ENCODE data around the gene PCDHA6.
"Not testable (repeated sequence)": the region's sequence is repeated elsewhere in the genome, so short reads cannot be mapped to it uniquely, and the experiment has no call there.

The PCDHA6 gene

GRCh38 chr5:140822969-140823368 lies 4.8 kb upstream of the PCDHA6 start:
- not testable (repeated sequence) for DNase-seq

GRCh38 chr5:140823475-140823874 lies 4.3 kb upstream of the PCDHA6 start:
- no peak for DNase-seq

- DNase-seq = no peak
Measured at GRCh38 chr5:140828362-140828737, 590 bp downstream of the PCDHA6 start.

DNA sequence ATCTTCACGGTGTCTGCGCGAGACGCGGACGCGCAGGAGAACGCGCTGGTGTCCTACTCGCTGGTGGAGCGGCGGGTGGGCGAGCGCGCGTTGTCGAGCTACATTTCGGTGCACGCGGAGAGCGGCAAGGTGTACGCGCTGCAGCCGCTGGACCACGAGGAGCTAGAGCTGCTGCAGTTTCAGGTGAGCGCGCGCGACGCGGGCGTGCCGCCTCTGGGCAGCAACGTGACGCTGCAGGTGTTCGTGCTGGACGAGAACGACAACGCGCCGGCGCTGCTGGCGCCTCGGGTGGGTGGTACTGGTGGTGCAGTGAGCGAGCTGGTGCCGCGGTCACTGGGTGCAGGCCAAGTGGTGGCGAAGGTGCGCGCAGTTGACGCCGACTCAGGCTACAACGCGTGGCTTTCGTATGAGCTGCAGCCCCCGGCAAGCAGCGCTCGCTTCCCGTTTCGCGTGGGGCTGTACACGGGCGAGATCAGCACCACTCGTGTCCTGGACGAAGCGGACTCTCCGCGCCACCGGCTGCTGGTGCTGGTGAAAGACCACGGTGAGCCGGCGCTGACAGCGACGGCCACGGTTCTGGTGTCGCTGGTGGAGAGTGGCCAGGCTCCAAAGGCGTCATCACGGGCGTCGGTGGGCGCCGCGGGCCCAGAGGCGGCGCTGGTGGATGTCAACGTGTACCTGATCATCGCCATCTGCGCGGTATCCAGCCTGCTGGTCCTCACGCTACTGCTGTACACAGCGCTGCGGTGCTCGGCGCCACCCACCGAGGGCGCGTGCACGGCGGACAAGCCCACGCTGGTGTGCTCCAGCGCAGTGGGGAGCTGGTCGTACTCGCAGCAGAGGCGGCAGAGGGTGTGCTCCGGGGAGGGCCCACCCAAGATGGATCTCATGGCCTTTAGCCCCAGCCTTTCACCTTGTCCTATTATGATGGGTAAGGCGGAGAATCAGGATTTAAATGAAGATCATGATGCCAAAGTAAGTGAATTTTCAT lies 2.0 kb downstream of the PCDHA6 start:
- not testable (repeated sequence) for DNase-seq

DNA sequence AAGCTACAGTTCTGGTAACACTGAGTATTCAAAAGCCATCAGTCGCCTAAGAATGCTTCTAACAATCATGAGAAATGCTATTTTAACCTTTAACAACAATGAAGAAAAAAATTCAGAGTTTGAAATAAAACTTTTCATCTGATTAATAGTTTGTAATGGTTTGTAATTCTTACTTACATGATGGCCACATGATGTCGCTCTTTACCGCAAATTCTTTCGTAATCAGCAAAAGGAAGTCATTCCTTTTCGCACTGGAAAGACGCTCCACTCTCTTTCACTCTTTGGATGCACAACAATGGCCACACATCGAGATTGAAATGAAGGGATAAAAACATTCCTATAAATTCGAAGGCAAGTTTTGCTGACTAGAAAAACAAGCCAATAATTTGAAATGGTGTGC lies 6.2 kb downstream of the PCDHA6 start, which contains the start of gene PCDHA7:
PCDHA7 (plus strand) TSS at position 277 of the 400 bp plus-strand sequence; CDS start at position 392, 115 bp downstream.
- no peak for DNase-seq

GRCh38 chr5:140834439-140835008 lies 6.8 kb downstream of the PCDHA6 start:
- DNase-seq = not testable (repeated sequence)

GRCh38 chr5:140835622-140836510 lies 8.1 kb downstream of the PCDHA6 start:
- DNase-seq = no peak

GRCh38 chr5:140840978-140841962 lies 13.5 kb downstream of the PCDHA6 start, which contains the start of gene PCDHA8:
Gene PCDHA8 (plus strand): TSS chr5:140841187. CDS start chr5:140841322, 135 bp downstream.
- DNase-seq = no peak

GRCh38 chr5:140842798-140843733 lies 15.3 kb downstream of the PCDHA6 start:
- DNase-seq = no peak

DNA sequence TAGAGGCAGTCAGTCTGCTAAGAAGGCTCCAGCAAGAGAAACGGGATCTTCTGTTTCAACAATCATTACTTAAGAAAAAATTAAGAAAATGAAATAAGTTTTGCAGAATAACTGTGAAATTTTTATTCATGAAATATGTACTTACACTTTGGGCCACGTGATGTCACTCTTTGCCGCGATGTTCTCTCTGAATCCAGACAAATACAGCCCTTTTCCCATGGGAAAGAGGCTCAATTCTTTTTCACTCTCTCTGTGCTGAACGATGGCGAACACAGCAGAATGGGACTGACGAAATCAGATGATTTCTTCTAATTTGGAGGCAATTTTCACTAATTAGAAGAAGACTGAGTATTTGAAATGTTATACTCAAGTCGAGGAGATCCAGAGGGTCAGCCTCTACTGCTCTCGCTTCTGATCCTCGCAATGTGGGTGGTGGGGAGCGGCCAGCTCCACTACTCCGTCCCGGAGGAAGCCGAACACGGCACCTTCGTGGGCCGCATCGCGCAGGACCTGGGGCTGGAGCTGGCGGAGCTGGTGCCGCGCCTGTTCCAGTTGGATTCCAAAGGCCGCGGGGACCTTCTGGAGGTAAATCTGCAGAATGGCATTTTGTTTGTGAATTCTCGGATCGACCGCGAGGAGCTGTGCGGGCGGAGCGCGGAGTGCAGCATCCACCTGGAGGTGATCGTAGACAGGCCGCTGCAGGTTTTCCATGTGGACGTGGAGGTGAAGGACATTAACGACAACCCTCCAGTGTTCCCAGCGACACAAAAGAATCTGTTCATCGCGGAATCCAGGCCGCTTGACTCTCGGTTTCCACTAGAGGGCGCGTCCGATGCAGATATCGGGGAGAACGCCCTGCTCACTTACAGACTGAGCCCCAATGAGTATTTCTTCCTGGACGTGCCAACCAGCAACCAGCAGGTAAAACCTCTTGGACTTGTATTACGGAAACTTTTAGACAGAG lies 20.7 kb downstream of the PCDHA6 start, which contains the start of gene PCDHA9:
PCDHA9 (plus strand) TSS at position 244 of the 964 bp plus-strand sequence; CDS start at position 358, 114 bp downstream.
- not testable (repeated sequence) for DNase-seq

DNA sequence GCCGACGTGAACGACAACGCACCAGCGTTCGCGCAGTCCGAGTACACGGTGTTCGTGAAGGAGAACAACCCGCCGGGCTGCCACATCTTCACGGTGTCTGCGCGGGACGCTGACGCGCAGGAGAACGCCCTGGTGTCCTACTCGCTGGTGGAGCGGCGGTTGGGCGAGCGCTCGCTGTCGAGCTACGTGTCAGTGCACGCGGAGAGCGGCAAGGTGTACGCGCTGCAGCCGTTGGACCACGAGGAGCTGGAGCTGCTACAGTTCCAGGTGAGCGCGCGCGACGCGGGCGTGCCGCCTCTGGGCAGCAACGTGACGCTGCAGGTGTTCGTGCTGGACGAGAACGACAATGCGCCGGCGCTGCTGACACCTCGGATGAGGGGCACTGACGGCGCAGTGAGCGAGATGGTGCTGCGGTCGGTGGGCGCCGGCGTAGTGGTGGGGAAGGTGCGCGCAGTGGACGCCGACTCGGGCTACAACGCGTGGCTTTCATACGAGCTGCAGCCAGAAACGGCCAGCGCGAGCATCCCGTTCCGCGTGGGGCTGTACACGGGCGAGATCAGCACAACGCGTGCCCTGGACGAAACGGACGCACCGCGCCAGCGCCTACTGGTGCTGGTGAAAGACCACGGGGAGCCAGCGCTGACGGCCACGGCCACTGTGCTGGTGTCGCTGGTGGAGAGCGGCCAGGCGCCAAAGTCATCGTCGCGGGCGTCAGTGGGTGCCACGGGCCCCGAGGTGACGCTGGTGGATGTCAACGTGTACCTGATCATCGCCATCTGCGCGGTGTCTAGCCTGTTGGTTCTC lies 22.3 kb downstream of the PCDHA6 start:
- not testable (repeated sequence) for DNase-seq

DNA sequence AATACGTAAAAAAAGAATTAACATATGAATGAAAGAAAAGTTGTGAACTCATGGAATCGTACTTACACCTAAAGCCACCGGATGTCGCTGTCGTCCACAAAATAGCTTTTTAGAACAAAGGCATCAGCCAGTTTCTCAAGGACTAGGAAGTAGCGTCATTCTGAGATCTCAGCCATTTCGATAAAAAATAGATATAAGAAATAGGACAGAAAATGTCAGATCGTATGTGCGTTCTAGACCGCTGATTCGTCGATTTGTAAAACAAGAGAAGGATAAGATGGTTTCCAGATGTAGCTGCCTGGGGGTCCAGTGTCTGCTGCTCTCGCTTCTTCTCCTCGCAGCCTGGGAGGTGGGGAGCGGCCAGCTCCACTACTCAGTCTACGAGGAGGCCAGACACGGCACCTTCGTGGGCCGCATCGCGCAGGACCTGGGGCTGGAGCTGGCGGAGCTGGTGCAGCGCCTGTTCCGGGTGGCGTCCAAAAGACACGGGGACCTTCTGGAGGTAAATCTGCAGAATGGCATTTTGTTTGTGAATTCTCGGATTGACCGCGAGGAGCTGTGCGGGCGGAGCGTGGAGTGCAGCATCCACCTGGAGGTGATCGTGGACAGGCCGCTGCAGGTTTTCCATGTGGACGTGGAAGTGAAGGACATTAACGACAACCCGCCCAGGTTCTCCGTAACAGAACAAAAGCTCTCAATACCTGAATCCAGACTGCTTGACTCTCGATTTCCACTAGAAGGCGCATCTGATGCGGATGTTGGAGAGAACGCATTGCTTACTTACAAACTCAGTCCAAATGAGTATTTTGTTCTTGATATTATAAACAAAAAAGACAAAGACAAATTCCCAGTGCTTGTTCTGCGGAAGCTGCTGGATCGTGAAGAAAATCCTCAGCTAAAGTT lies 28.3 kb downstream of the PCDHA6 start, which contains the start of gene PCDHA10:
PCDHA10 (plus strand) TSS at position 126 of the 903 bp plus-strand sequence; CDS start at position 278, 152 bp downstream.
- no peak for DNase-seq

DNA sequence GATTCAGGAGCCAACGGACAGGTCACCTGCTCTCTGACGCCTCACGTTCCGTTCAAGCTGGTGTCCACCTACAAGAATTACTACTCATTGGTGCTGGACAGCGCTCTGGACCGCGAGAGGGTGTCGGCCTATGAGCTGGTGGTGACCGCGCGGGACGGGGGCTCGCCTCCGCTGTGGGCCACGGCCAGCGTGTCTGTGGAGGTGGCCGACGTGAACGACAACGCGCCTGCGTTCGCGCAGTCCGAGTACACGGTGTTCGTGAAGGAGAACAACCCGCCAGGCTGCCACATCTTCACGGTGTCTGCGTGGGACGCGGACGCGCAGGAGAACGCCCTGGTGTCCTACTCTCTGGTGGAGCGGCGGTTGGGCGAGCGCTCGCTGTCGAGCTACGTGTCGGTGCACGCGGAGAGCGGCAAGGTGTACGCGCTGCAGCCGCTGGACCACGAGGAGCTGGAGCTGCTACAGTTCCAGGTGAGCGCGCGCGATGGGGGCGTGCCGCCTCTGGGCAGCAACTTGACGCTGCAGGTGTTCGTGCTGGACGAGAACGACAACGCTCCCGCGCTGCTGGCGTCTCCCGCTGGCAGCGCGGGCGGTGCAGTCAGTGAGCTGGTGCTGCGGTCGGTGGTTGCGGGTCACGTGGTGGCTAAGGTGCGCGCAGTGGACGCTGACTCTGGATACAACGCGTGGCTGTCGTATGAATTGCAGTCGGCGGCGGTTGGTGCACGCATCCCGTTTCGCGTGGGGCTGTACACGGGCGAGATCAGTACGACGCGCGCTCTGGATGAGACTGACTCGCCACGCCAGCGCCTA lies 29.6 kb downstream of the PCDHA6 start:
- DNase-seq = no peak

DNA sequence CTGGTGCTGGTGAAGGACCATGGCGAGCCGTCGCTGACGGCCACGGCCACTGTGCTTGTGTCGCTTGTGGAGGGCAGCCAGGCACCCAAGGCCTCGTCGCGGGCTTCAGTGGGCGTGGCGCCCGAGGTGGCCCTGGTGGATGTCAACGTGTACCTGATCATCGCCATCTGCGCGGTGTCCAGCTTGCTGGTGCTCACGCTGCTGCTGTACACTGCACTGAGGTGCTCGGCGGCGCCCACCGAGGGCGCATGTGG lies 30.2 kb downstream of the PCDHA6 start:
- no peak for DNase-seq

DNA sequence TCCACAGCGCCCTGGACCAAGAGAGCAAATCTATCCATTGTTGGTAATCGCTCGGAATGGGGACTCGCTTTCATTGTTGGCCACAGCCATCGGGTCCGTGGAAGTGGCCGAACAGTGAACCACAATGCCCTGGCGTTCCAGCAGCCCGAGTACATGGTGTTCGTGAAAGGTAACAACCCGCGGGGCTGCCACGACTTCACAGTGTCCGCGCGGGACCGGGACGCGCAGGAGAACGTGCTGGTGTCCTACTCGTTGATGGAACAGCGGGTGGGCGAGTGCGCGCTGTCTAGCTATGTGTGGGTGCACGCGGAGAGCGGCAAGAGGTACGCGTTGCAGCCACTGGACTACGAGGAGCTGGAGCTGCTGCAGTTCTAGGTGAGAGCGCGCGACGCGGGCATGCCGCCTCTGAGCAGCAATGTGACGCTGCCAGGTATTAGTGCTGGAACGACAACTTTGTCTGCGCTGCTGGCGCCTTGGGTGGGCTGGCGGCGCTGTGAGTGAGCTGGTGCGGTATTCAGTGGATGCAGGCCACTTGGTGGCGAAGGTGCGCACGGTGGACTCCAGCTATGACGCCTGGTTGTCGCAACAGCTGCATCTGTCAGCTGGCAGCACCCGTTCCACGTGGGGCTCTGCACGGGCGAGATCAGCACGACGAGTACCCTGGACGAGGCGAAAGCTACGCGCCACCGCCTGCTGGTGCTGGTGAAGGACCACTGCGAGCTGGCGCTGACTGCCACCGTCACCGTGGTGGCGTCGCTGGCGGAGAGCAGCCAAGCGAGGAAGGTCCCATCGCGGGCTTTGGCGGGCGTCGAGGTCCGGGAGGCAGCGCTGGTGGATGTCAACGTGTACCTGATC lies 34.9 kb downstream of the PCDHA6 start:
- DNase-seq = no peak
